ENCODE data around the gene CAPN12.

- TF ChIP-seq CTCF (IDR thresholded peaks at IDR 0.05), result no peak
- TF ChIP-seq POLR2AphosphoS5 (IDR thresholded peaks at IDR 0.05), result no peak
- TF ChIP-seq POLR2A (IDR thresholded peaks at IDR 0.05), result no peak
Observed at GRCh38 chr19:38728752-38729541, 15.3 kb downstream of the CAPN12 start.

All from prostate gland (tissue), 2 donors.